A673 (cell line): ENCODE data around the gene DOK3. TPM values are rescaled to one million over a fixed set of nuclear protein-coding genes. Genes with fewer than 3 reads are reported as not detected.

Source experiments
- BruUV-seq: library from RNA; stranded (reverse); fragments of 400-500 nt; replicated peaks from 2 replicates; lab custom pipeline; 2021; lab: Mats Ljungman, UMichigan
- CTCF ChIA-PET: fragments of 300-600 bp; sonication (Branson Sonifier 250); formaldehyde crosslinking; loops from one replicate; lab custom pipeline; 2022; ENCODE audit warnings: antibody characterized with exemption; lab: Charles Lee
- POLR2A ChIA-PET: fragments of 300-600 bp; sonication (Branson Sonifier 250); formaldehyde crosslinking; loops from one replicate; lab custom pipeline; 2022; ENCODE audit warnings: antibody characterized with exemption; ENCODE audit not compliant: low non-redundant PET; lab: Charles Lee
- DNase-seq: peaks from one replicate; pipeline ENCODE4 v3.0.0-alpha.2; 2015; ENCODE audit warnings: low spot score
- H3K27ac ChIP-seq: fragments of 200-600 bp; sonication (generic); 2 replicates; pipeline ENCODE4 v1.5.1; 2016; ENCODE audit warnings: mixed run types, low read depth, mild to moderate bottlenecking, mixed read lengths, antibody characterized with exemption, low read length; ENCODE audit not compliant: poor library complexity, severe bottlenecking
- H3K27me3 ChIP-seq: fragments of 200-600 bp; sonication (generic); replicated peaks from 2 replicates; pipeline ENCODE4 v1.6.1; 2017; ENCODE audit warnings: mixed run types, low read depth, mild to moderate bottlenecking, mixed read lengths, antibody characterized with exemption, low read length; ENCODE audit not compliant: insufficient read depth, poor library complexity
- H3K36me3 ChIP-seq: fragments of 200-600 bp; sonication (generic); 2 replicates; pipeline ENCODE4 v1.6.1; 2016; ENCODE audit warnings: mixed run types, mild to moderate bottlenecking, mixed read lengths, antibody characterized with exemption, low read length; ENCODE audit not compliant: insufficient read depth, poor library complexity, severe bottlenecking
- H3K4me1 ChIP-seq: fragments of 200-600 bp; sonication (generic); 2 replicates; pipeline ENCODE4 v1.6.1; 2017; ENCODE audit warnings: mixed run types, mild to moderate bottlenecking, mixed read lengths, antibody characterized with exemption, low read length; ENCODE audit not compliant: insufficient read depth, poor library complexity, severe bottlenecking
- H3K4me3 ChIP-seq: fragments of 200-600 bp; sonication (generic); 2 replicates; pipeline ENCODE4 v1.5.1; 2016; ENCODE audit warnings: low read depth, mixed run types, mild to moderate bottlenecking, mixed read lengths, low read length; ENCODE audit not compliant: poor library complexity, severe bottlenecking
- H3K9me3 ChIP-seq: fragments of 200-600 bp; sonication (generic); 2 replicates; pipeline ENCODE4 v1.6.1; 2016; ENCODE audit warnings: mixed run types, low read depth, mild to moderate bottlenecking, mixed read lengths, antibody characterized with exemption, low read length; ENCODE audit not compliant: poor library complexity, severe bottlenecking
- CTCF ChIP-seq: fragments of 300-800, 200-600 bp; sonication (generic); conservative IDR thresholded peaks from 2 replicates; pipeline ENCODE4 v1.5.1; 2017; ENCODE audit warnings: low read depth, mild to moderate bottlenecking, antibody characterized with exemption, low read length, moderate library complexity, mixed read lengths
- EZH2 ChIP-seq: fragments of 200-600 bp; sonication (generic); IDR thresholded peaks from 2 replicates; pipeline ENCODE4 v1.6.1; 2017; ENCODE audit warnings: borderline replicate concordance, low read depth, mild to moderate bottlenecking, mixed read lengths, antibody characterized with exemption, low read length; ENCODE audit not compliant: poor library complexity, severe bottlenecking
- intact Hi-C: fragments of 100-400 bp; cut with micrococcal nuclease; formaldehyde crosslinking; loops from one replicate; pipeline ENCODE4 v1.10.0; 2022; ENCODE audit not compliant: unreplicated experiment
- total RNA-seq: library from RNA; stranded (reverse); gene quantifications from 2 replicates; pipeline ENCODE4 v1.2.3, GENCODE V29; 2021

The DOK3 gene
- total RNA-seq, 1 experiment from 2014 or later, result 15.0 TPM

GRCh38 chr5:177548495-177548894, 38.9 kb upstream of the DOK3 start:
- no peaks in the 10 kb centered on the region for H3K9me3 ChIP-seq
- ChIA-PET POLR2A (no interaction called here), CTCF (no interaction called here)
- H3K4me3 ChIP-seq, result no peak overlapping the region
- peak overlapping the region; percentile 13 for H3K27ac ChIP-seq
- peaks cover 20% of the 10 kb centered on the region for H3K4me1 ChIP-seq
- no peak for DNase-seq
- no TSS peak for BruUV-seq
- TF ChIP-seq CTCF (no peak), EZH2 (no peak)
- intact Hi-C loops, result no loop called here
- no peaks in the 10 kb centered on the region for H3K27me3 ChIP-seq
- H3K36me3 ChIP-seq, result peaks cover 12% of the 10 kb centered on the region

- CTCF ChIA-PET, result no interaction called here
- Histone ChIP-seq H3K9me3 (no peaks in the 10 kb centered on the region), H3K36me3 (peaks cover 12% of the 10 kb centered on the region), H3K4me3 (no peak overlapping the region), H3K27me3 (no peaks in the 10 kb centered on the region), H3K4me1 (peaks cover 20% of the 10 kb centered on the region), H3K27ac (no peak overlapping the region)
- POLR2A ChIA-PET, result no interaction called here
- TF ChIP-seq CTCF, result no peak
- TF ChIP-seq EZH2, result no peak
- intact Hi-C loops, result no loop called here
- BruUV-seq, result no TSS peak
- no peak for DNase-seq
Measured at GRCh38 chr5:177547736-177548135, 38.1 kb upstream of the DOK3 start.

GRCh38 chr5:177546258-177546741, 36.7 kb upstream of the DOK3 start:
- H3K4me3 ChIP-seq, result no peak overlapping the region
- H3K36me3 ChIP-seq, result peaks cover 13% of the 10 kb centered on the region
- peak overlapping the region; percentile 75 for H3K27ac ChIP-seq
- intact Hi-C loops, result no loop called here
- H3K4me1 ChIP-seq, result peaks cover 20% of the 10 kb centered on the region
- no TSS peak for BruUV-seq
- no peak for TF ChIP-seq EZH2
- no peak for TF ChIP-seq CTCF
- ChIA-PET POLR2A (interaction anchor here (0.6 kb wide), 2 partner anchors 49 to 174 kb away, joined by 3 to 11 read pairs; partner anchors contain the start of gene PDLIM7), CTCF (no interaction called here)
- DNase-seq, result peak; percentile 79
- H3K27me3 ChIP-seq, result no peaks in the 10 kb centered on the region
- no peaks in the 10 kb centered on the region for H3K9me3 ChIP-seq
